GM03348 (cell line): ENCODE data around the gene GDPGP1.
"Not testable (repeated sequence)": the region's sequence is repeated elsewhere in the genome, so short reads cannot be mapped to it uniquely, and the experiment has no call there.

Experiments used
- DNase-seq: peaks from one replicate; pipeline ENCODE4 v3.0.0; 2012; ENCODE audit warnings: low spot score

The GDPGP1 gene

GRCh38 chr15:90225504-90226234 lies 8.3 kb upstream of the GDPGP1 start:
- no peak for DNase-seq

DNA sequence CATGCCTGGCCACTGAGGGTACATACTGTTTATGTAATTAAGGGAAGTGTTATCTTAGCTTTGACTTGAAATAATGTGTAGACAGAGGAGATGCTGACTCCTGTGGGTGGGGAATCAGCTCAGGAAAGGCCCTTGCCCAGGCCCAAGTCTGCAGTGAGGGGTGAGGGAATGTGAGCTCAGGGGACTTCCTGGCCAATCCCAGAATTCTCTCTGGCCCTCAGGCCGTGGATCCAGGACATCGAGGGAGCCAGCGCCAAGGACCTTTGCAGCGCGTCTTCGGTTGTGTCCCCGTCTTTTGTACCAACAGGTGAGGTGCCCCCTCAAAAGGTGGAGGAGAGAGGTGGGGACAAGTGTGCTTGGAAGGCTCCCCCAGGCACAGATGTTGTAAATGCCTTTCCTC lies 6.7 kb upstream of the GDPGP1 start:
- no peak for DNase-seq

GRCh38 chr15:90227816-90228772 lies 5.9 kb upstream of the GDPGP1 start:
- no peak for DNase-seq

GRCh38 chr15:90228960-90229359 lies 5.0 kb upstream of the GDPGP1 start:
- no peak for DNase-seq

GRCh38 chr15:90230071-90230494 lies 3.9 kb upstream of the GDPGP1 start:
- no peak for DNase-seq

GRCh38 chr15:90230610-90231009 lies 3.4 kb upstream of the GDPGP1 start:
- no peak for DNase-seq

GRCh38 chr15:90231028-90232017 lies 2.7 kb upstream of the GDPGP1 start:
- no peak for DNase-seq

- no peak for DNase-seq
Measured at GRCh38 chr15:90232196-90232595, 1.8 kb upstream of the GDPGP1 start.

DNA sequence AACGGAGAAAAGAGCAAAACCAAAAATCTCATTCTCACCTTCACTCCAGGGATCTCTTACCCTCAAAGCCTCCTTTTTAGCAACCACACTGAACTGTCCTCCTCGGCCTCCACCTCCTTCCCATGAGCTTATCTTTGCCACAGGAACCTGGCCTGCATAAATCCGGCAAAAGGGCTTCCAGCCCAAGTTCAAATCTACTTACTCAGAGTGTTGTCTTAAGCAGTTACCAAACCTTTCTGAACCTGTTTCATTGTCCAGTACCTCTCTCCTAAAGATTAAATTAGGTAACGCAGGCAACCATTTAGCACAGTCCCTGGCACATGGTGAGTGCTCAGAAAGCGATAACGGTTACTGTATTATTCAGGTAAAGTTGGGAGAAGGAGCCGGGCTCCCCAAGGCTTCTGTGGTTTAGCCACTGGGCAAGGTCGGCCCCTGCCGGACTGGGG lies 1.0 kb upstream of the GDPGP1 start:
- DNase-seq, result no peak

DNA sequence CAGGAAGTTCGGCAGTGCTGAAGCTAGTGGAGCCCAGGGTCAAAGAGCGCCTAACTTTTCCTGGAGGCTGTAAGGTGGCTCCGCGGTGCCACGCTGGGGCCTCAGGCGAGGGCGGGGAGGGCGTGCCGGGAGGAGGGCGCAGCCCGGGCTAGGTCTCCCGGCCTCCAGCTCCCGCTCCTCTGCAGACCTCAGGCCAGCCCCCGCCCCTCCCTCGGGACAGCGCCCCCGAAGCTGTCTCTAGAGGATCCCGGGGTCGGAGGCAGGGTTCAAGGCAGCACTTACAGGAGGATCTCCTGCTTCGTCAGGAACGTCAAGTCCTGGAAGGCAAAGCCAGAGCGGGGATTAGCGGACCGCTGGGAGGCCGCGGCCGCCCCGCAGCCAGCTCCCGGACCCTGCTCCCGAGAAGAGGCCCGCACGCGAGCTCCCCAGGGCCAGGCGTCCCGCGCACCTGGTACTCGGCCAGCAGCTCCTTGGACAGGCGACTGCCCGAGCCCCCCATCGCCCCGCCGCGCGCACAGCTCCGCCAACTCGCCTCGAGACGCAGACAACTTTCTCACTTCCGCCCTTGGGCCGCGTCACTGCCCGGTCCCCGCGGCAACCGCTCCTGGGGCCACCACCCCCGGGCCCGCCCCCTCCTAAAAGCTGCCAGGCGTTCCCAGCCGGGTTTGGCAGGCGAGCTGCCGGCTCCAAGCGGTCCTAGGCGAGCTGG lies 468 bp upstream of the GDPGP1 start, which contains the start of gene CIB1:
Gene CIB1, minus strand, starts transcription at position 555 of the 709 bp plus-strand sequence. Its CDS starts 56 bp downstream, at position 499.
- peak; percentile 80 for DNase-seq

DNA sequence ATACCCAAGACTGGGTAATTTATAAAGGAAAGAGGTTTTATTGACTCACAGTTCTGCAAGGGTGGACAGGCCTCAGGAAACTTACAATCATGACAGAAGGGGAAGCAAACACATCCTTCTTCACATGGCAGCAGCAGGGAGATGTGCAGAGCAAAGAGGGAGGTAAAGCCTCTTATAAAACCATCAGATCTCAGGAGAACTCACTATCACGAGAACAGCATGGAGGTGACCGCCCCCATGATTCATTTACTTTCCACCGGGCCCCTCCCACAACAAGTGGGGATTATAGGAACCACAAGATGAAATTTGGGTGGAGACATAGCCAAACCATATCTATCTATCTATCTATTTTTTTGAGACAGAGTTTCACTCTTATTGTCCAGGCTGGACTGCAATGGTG lies 5.4 kb downstream of the GDPGP1 start:
- no peak for DNase-seq

DNA sequence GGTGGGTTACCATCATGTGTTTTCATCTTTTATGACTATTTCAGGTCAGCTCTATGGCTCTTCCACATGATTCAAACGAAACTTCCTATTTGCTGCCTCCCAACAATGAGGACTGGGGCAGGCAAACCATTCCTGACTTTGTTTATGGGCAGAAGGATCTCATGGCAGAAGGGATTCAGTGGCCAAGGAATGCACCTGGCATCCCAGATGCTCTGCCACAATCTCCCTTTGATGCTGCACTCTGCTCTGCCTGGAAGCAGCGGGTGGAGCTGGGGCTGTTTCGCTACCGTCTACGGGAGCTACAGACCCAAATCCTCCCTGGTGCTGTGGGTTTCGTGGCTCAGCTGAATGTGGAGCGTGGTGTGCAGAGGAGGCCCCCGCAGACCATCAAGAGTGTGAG lies 6.8 kb downstream of the GDPGP1 start:
- DNase-seq, result no peak

DNA sequence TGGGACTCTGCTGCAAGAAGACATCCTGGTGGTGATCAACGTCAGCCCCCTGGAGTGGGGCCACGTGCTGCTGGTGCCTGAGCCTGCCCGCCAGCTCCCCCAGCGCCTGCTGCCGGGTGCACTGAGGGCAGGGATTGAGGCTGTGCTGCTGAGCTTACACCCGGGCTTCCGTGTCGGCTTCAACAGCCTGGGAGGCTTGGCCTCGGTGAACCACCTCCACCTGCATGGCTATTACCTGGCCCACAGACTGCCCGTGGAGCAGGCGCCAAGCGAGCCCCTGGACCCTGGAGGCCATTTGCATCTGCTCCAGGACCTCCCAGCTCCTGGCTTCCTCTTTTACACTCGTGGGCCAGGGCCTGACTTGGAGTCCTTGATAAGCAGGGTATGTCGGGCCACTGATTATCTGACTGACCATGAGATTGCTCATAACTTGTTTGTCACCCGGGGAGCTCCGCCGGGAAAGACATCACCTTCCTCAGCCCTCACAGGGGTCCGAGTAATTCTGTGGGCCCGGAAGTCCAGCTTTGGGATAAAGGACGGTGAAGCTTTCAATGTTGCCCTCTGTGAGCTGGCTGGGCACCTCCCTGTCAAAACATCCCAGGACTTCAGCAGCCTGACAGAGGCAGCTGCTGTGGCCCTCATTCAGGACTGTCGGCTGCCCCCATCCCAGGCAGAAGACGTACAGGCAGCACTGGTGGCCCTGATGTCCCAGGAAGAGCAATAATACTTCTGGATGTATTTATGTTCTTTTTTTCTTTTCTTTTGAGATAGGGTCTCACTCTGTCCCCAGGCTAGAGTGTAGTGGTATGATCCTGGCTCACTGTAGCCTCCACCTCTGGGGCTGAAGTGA lies 7.6 kb downstream of the GDPGP1 start:
- no peak for DNase-seq

GRCh38 chr15:90243943-90244639 lies 10.1 kb downstream of the GDPGP1 start:
- no peak for DNase-seq

DNA sequence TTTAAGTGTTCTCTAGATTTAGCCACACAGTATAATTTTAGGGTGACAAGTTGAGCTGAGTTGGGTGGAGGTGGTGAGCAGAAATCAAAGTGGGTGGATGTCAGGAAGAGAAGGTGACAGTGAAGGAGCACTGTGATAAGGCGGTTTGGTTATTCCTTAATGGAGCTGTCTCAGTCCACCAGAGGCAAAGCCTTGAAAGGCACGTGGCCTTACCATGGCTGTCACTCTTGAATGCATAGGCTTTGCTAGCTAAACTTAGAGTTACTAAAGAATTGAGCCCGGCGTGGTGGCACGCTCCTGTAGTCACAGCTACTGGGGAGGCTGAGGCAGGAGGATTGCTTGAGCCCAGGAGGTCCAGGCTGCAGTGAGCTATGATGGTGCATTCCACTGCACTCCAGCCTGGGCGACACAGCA lies 14.8 kb downstream of the GDPGP1 start:
- no peak for DNase-seq

DNA sequence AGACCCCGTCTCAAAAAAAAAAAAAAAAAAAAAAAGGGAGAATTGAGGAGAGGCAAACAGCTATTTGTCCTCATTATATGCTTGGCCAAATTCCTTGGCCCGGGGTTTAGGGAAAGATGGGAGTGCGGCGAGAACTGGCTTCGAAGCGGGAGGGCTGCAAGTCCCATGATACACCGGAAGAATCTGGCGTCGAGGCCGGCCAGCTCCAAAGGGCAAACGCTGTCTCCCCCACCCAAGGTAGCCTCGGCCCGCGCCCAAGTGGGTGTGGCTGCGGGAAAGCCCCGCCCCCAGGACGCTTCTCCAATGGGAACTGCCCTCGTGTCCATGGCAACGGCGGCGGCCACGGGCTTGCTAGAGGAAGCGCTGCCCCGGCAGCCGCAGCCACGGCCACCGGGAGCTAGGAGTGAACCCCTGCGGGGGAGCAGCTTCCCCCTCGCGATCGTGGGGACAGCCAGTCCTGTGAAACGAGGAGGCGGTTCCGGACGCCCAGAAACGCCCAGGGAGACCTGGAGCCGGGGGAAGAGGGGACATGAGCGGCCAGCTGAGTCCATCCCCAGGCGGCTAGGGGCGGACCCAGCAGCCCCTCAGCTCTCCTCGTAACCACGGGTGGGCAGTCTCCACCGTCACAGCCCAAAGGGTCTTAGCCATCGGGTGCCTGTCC lies 15.3 kb downstream of the GDPGP1 start, which contains the start of gene TTLL13:
Gene TTLL13, plus strand, starts transcription at position 354 of the 661 bp plus-strand sequence. CDS start 1,075 bp downstream, outside the sequence.
- DNase-seq, result peak; percentile 97

- no peak for DNase-seq
Measured at GRCh38 chr15:90257776-90258175, 23.8 kb downstream of the GDPGP1 start.

DNA sequence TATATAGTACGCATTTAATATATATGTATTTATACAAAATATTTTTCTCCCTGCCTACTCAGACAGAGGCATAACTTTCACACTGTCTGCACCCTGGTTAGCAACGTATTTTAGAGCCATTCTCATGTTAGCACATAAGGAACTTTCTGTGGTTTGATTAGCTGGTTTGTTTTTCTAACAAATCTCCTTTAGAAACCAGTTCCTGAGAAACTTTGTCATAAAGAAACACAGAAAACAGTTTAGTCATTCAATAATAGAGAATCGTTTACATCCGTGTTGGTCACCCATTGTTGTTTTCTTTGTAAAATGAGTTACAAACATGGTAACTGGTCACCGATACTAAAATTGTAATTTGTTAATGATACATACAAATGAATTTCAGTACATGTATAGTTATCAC lies 25.5 kb downstream of the GDPGP1 start:
- DNase-seq, result no peak

DNA sequence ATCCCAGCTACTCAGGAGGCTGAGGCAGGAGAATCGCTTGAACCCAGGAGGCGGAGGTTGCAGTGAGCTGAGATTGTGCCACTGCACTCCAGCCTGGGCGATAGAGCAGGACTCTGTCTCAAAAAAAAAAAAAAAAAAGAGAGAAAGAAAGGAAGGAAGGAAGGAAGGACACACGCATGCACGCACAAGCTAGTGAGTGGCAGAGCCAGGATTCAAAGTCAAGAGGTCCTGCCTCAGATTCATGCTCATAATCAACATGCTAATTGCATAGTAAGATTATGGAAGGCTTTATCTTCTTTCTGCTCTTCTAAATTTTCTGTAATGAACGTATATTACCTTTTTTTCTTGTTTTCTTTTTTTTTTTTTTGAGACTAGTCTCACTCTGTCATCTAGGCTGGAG lies 26.7 kb downstream of the GDPGP1 start:
- DNase-seq, result not testable (repeated sequence)
